Bone marrow (tissue), 2 donors: ENCODE results near the gene CST11.
"Not testable (repeated sequence)": the region's sequence is repeated elsewhere in the genome, so short reads cannot be mapped to it uniquely, and the experiment has no call there.

Experiments
- DNase-seq, 2 donors: peaks; one replicate each; lab custom pipeline; 2025; lab: John Stamatoyannopoulos, UW

The CST11 gene, protein sequence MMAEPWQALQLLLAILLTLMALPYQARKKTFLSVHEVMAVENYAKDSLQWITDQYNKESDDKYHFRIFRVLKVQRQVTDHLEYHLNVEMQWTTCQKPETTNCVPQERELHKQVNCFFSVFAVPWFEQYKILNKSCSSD

GRCh38 chr20:23452776-23453175 lies at the start of gene CST11:
TSS of gene CST11 (minus strand) at chr20:23452876. CDS start at chr20:23452811, 65 bp downstream.
- no peak for DNase-seq

- DNase-seq, result no peak
Measured at GRCh38 chr20:23501926-23502325, 49.2 kb upstream of the CST11 start.

DNA sequence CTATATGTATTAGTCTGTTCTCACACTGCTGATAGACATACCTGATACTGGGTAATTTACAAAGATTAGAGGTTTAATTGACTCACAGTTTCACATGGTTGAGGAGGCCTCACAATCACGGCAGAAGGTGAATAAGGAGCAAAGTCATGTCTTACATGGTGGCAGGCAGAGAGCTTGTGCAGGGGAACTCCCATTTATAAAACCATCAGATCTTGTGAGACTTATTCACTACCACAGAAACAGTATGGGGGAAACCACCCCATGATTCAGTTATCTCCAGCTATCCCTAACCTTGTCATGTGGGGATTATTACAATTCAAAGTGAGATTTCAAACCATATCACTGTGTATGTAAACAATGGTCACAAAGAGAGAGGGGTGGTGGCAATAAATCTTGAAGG lies 44.9 kb upstream of the CST11 start:
- no peak for DNase-seq

GRCh38 chr20:23493172-23493772 lies 40.6 kb upstream of the CST11 start:
- DNase-seq, result no peak

- no peak for DNase-seq
Measured at GRCh38 chr20:23492292-23492691, 39.6 kb upstream of the CST11 start.

GRCh38 chr20:23490817-23491216 lies 38.1 kb upstream of the CST11 start, which contains the start of gene CST8:
TSS of gene CST8 (plus strand) at chr20:23491117. CDS start at chr20:23491668, 551 bp downstream.
- no peak for DNase-seq

DNA sequence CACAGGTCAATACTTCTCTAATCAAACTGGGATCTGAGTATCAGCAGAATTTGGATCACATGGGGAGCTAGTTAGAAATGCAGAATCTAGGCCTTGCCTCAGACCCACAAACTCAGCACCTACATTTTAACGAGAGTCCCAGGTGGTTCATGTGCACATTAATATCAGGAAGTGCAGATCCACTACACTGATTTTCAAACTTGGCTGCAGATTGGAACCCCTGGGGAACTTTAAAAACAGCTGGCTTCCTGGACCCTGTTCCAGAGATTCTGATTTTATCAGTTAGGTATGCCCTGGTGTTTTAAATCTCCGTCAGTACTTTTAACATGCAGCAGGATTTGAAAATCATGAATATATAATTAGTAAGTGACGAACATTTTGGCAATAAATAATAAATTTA lies 36.3 kb upstream of the CST11 start:
- DNase-seq, result no peak

GRCh38 chr20:23488470-23488869 lies 35.8 kb upstream of the CST11 start:
- DNase-seq, result no peak

DNA sequence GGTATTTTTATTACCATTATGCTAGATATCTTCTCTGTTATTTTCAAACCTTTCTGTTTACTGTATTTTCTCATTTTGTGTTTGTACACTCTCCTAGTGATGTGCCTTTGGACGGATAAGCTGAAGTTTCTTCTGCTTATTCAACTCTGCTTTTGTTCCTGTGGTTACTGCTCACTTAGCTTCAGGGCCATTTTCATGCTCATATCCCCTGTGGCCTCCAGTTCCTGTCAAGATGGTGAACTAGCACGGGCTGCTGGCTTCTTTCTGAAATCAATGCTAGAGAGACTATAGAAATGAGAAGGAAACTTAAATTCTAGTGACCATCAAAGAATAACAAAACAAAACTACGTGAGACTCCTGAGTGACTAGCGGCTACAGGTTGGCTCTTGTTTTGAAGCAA lies 31.4 kb upstream of the CST11 start:
- no peak for DNase-seq

- DNase-seq, result no peak
Measured at GRCh38 chr20:23482138-23482537, 29.5 kb upstream of the CST11 start.

DNA sequence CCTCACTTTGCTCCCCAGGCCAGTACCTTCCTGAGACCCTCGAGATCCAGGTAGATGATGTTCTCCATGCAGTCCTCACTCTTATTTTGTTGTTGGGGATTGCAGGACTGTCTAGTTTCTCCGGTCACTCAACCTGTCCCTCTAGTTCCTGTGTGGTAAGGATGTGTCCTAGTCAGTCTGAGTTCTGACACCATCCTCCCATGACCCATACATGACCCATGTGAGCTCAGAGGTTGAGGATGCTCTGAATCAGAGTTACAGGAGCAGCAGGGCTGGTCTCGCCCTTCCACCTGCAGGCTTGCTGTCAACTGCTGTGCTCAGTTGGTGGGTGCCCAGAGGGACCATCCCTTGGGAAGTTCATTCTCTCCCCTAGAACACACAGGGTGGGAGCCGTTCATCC lies 26.4 kb upstream of the CST11 start:
- no peak for DNase-seq

GRCh38 chr20:23477223-23477622 lies 24.5 kb upstream of the CST11 start:
- no peak for DNase-seq

DNA sequence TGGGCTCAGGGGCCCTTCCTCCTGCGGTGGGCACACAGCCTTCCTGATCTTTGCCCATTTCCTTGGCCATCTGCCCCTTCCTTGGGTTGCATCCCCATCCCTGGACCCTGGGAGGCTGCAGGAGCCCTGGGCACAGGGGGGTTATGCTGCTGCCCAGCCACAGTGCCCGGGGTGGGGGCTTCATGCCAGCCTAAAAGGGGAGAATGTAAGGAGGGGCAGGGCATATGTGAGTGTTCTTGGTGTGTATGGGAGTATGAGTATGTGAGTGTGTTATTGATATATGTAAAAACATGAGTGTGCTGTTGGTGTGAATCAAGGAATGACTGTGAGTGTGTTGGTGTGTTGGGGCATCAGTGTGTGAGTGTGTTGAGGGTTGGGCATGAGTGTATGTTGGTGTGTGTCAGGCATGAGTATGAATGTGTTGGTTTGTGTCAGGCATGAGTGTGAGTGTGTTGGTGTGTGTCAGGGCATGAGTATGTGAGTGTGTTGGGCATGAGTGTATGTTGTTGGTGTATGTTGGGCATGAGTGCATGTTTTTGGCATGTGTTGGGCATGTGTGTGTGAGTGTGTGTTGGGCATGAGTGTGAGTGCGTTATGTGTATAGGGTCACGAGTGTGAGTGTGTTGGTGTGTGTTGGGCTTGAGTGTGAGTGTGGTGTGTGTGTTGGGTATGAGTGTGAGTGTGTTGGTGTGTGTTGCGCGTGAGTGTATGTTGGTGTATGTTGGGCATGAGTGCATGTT lies 23.5 kb upstream of the CST11 start:
- no peak for DNase-seq

- no peak for DNase-seq
Measured at GRCh38 chr20:23475395-23475794, 22.7 kb upstream of the CST11 start.

GRCh38 chr20:23473293-23473692 lies 20.6 kb upstream of the CST11 start:
- not testable (repeated sequence) for DNase-seq

GRCh38 chr20:23472306-23472705 lies 19.6 kb upstream of the CST11 start:
- DNase-seq, result not testable (repeated sequence)

- DNase-seq, result not testable (repeated sequence)
Measured at GRCh38 chr20:23466961-23467360, 14.3 kb upstream of the CST11 start.

- no peak for DNase-seq
Measured at GRCh38 chr20:23461180-23461579, 8.5 kb upstream of the CST11 start.

DNA sequence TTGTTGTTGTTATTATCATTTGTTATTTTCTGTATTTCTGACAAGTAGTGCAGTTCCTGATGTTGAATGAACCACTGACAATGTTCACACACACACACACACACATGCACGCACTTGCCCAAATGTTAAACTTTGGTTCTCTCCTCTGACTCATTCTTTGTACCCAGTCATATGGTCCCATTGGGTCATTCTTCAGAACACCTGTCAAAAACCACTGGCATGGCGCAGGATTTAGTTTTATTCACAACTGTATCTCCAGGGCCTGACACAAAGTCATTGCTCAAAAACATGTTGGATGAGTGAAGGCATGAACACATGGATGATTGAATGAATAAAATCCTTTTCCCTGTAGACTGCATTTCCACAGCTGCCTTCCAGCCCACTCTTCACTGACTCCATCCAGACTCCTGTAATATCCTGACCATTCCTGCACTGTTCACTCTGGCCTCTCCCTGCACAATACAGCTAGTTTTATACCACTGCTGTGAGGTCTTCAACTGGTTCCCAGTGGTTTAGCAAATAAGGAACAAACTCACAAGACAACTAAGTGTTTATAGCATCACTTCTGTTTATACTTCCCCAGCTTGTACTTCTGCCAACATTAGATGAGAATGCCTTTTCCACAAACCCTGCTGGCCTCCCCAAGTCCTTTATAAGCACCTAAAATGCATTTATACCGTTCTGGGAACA lies 6.9 kb upstream of the CST11 start:
- DNase-seq, result peak in 1 of 2 donors; percentile 9

DNA sequence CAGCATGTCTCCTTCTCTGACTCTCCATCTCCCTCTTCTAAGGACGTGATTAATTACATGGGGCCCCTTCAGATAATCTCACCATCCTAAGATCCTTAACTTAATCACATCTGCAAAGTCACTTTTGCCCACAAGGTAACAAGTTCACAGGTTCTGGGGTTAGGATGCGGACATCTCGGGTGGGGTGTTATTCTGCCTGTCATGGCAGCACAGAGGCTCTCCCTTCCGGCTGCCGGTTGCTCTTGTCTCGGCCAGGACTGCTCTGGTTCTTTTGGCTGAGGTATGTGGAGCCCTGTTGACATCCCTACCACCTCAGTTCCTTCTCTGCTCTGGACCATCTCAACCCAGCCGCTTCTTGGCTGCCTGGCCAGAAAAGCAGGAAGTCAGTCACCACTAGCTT lies 4.2 kb upstream of the CST11 start:
- no peak for DNase-seq

GRCh38 chr20:23456409-23456808 lies 3.7 kb upstream of the CST11 start:
- peak in 1 of 2 donors; percentile 24 for DNase-seq

DNA sequence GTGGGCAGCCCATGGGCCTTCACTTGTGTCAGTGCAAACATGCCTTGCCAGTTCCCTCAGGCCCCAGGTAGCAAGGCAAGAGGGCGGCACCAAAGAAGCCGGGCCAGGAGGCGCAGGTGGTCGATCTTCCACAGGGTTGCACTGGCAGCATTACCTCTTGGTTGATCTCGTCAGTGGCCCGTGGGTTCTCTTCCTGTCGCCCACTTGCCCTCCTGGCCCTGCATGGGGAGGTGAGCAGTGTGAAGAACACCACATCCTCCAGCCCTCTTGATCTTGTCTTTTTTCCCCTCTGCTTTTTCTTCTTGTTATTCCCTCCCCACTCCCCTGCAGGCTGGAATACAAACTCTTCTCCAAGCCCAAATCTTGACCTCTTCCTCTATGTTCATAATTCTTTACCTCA lies 3.0 kb upstream of the CST11 start:
- no peak for DNase-seq

DNA sequence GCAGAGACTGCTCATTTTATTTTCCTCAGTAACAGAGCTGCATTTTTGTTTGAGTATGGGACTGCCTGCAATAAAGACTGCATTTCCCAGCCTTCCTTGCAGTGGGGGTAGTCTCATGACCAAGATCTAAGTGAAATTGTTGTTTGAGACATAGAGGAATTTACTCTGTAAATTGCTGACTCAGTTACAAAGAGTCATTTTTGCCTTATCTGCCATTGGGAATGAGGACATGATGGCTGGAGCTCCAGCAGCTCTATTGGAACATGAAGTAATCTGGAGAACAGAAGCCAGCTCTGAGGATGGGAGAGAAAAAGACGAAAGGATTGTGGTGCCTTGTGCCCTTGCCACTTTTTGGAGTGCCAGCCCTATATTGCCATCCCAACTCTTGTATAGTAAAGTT lies 2.1 kb upstream of the CST11 start:
- no peak for DNase-seq
